Lower leg skin (tissue), 3 donors: ENCODE results near the gene C9orf78.

Experiments
- POLR2A ChIP-seq, 2 donors: fragments of 450-650 bp; IDR thresholded peaks; one replicate each; pipeline ENCODE4 v1.6.1; 2016 to 2017; ENCODE audit warnings: antibody characterized with exemption in 2 of 2, mild to moderate bottlenecking in 1 of 2, moderate library complexity in 1 of 2
- TF ChIP-seq, protein P1 (sequence below), 3 donors: fragments of 450-650 bp; IDR thresholded peaks; one replicate each; pipeline ENCODE4 v1.5.1; 2016; ENCODE audit warnings: antibody characterized with exemption in 3 of 3, mild to moderate bottlenecking in 3 of 3, moderate library complexity in 2 of 3

DNA sequence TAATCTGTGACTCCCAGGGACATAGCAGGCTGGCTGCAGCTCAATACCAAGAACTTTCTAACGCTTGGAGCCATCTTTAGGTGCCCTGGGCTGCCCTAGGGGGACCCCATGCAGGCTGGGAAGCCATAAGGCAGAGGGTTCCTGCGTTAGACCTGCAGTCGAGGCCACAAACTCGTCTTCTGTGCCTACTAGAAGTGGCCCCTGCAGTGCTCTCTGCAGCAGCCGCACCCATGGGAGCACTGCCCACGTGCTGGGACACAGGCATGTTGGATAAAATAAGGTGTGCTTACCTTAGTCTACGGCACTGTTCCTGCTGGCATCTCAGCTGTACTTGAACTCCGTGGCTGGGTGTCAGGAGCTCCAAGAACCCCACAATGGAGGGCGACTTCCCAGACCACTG, 22.7 kb downstream of the C9orf78 start:
- TF ChIP-seq, protein P1, sequence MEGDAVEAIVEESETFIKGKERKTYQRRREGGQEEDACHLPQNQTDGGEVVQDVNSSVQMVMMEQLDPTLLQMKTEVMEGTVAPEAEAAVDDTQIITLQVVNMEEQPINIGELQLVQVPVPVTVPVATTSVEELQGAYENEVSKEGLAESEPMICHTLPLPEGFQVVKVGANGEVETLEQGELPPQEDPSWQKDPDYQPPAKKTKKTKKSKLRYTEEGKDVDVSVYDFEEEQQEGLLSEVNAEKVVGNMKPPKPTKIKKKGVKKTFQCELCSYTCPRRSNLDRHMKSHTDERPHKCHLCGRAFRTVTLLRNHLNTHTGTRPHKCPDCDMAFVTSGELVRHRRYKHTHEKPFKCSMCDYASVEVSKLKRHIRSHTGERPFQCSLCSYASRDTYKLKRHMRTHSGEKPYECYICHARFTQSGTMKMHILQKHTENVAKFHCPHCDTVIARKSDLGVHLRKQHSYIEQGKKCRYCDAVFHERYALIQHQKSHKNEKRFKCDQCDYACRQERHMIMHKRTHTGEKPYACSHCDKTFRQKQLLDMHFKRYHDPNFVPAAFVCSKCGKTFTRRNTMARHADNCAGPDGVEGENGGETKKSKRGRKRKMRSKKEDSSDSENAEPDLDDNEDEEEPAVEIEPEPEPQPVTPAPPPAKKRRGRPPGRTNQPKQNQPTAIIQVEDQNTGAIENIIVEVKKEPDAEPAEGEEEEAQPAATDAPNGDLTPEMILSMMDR (IDR thresholded peaks at IDR 0.05): no peak
- TF ChIP-seq POLR2A (IDR thresholded peaks at IDR 0.05): no peak
